GM20000 (cell line): ENCODE results near the gene SEC14L3.
"Not testable (repeated sequence)": the region's sequence is repeated elsewhere in the genome, so short reads cannot be mapped to it uniquely, and the experiment has no call there.

ENCODE experiments used
- DNase-seq: peaks from one replicate; pipeline ENCODE4 v3.0.0; 2012; ENCODE audit warnings: low spot score
- TF ChIP-seq, protein P1 (sequence below): IDR thresholded peaks from 2 replicates; pipeline ENCODE4 v1.5.1; 2012; ENCODE audit warnings: mild to moderate bottlenecking, control low read depth; ENCODE audit errors: extremely low read depth, missing control alignments

SEC14L3 gene

GRCh38 chr22:30457981-30458380 is 13.8 kb downstream of the SEC14L3 start:
- TF ChIP-seq, protein P1, sequence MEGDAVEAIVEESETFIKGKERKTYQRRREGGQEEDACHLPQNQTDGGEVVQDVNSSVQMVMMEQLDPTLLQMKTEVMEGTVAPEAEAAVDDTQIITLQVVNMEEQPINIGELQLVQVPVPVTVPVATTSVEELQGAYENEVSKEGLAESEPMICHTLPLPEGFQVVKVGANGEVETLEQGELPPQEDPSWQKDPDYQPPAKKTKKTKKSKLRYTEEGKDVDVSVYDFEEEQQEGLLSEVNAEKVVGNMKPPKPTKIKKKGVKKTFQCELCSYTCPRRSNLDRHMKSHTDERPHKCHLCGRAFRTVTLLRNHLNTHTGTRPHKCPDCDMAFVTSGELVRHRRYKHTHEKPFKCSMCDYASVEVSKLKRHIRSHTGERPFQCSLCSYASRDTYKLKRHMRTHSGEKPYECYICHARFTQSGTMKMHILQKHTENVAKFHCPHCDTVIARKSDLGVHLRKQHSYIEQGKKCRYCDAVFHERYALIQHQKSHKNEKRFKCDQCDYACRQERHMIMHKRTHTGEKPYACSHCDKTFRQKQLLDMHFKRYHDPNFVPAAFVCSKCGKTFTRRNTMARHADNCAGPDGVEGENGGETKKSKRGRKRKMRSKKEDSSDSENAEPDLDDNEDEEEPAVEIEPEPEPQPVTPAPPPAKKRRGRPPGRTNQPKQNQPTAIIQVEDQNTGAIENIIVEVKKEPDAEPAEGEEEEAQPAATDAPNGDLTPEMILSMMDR: no peak
- no peak for DNase-seq

- TF ChIP-seq, protein P1: no peak
- DNase-seq: no peak
Measured at GRCh38 chr22:30455075-30455840, 16.6 kb downstream of the SEC14L3 start.

GRCh38 chr22:30453731-30454510 is 17.9 kb downstream of the SEC14L3 start:
- TF ChIP-seq, protein P1: no peak
- no peak for DNase-seq

DNA sequence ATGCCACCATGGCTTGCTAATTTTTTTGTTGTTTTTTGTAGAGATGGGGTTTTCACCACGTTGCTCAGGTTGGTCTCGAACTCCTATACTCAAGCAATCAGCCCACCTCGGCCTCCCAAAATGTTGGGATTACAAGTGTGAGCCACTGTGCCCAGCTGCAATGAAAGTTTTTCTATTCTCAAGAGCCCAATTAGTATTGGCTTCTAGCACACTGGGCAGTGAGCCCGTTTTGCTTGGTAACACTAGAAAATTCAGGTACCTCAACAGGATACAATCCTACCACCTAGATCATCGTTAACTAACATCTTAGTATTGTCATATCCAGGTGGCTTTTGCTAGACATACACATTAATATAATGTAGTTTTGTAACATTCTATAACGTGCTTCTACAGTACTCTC is 19.0 kb downstream of the SEC14L3 start:
- DNase-seq: no peak
- TF ChIP-seq, protein P1: no peak

GRCh38 chr22:30451488-30451887 is 20.3 kb downstream of the SEC14L3 start:
- DNase-seq: not testable (repeated sequence)

DNA sequence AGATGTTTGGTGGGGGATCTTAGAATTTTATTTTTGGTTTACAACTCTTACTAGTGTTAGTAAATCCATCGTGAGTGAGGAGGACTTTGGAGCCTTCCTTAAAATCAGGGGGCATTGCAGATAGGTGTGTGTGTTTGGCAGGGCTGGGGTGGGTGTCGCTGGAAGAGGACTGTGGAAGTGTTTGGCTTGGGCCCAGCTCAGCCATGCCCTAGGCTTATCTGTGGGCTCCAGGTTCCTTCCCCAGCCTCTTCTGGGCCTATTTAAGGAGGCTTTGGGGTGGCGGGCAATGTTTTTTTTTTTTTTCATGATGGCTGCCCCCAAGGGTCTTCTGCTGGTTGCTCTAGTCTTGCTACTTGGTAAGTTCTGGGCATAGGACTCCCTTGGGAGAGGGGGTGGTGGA is 24.2 kb downstream of the SEC14L3 start:
- TF ChIP-seq, protein P1: no peak
- DNase-seq: no peak

GRCh38 chr22:30445438-30446145 is 26.2 kb downstream of the SEC14L3 start:
- TF ChIP-seq, protein P1: no peak
- no peak for DNase-seq
